GM21515 (cell line): Measurements from ENCODE around the gene EHF.

Source experiments
- ATAC-seq: cut with Tn5 transposase; IDR thresholded peaks from one replicate; pipeline ENCODE4 v1.9.1; 2021; ENCODE audit not compliant: unreplicated experiment

Gene EHF

DNA sequence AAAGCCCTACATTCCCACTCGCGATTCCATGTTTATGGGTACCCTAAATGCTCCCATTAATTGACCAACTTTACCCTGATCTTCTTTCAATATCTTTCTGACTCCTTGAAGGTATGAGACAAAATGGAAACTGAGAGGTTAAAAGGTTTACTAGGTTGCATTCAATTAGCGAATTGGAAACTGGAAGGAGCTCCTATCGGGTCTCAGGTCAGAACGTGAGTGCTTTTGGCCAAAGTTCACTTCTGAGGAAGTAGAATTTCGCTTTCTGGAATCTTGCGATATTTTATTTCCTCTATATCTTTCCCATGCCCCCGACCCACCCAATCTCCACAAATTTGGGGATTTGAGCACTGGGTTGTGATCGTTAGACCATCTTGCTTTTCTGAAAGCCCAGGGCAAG is 2.6 kb downstream of the EHF start:
- ATAC-seq = no peak

DNA sequence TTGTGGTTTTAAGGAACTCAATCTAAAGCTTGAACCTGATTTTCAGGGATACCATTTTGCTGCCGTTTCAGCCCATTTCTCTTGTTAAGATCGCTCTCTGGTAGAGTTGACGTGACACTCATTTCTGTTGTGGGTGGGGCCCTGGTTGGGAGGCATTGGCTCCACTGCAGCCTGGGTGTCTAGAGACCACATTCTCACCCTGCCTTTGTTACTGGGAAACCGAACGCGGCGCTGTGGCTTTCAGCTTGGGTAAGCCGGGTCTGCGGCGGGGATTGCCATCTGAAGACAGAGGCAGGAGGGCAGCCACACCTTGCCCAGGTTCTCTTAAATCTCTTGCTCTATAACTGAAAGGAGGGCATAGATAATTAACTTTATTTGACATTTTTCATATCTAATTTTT is 3.2 kb downstream of the EHF start:
- ATAC-seq = peak; percentile 82

DNA sequence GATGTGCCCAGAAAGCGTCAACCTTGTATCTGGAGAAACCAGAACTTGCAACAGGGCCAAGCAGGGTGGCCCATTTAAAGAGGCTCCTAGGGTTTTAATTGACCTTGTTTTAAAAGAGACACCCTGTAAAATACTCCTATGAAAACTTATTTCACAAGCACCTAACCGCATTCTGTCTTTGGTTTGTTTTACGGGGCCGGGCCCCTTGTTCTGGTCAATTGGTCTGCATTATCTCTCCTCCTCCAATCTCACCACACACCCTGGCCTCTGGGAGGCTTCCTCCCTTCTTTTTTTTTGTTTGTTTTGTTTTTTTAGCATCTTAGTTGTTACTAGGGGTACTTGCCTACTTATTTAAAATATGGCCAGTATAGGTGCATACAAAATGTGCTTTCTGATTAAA is 4.7 kb downstream of the EHF start:
- no peak for ATAC-seq

DNA sequence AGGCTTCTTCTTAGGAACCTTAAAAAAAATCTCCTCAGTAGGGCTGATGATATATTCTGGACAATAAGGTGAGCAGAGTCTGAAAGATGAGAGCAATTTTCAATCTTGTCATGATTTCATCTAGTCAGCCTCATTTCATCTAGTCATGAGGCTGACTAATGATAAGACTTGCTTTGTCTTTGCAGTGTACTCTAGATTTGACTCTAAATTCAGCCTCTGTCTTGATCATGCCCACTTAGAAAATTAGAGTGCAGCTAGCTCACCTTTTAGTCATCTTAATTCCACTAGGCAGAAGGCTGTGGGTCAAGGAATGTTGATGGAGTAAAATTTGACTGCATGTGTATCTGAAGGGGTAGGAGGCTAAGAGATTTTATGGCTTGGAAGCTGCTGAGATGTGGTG is 5.5 kb downstream of the EHF start:
- no peak for ATAC-seq

DNA sequence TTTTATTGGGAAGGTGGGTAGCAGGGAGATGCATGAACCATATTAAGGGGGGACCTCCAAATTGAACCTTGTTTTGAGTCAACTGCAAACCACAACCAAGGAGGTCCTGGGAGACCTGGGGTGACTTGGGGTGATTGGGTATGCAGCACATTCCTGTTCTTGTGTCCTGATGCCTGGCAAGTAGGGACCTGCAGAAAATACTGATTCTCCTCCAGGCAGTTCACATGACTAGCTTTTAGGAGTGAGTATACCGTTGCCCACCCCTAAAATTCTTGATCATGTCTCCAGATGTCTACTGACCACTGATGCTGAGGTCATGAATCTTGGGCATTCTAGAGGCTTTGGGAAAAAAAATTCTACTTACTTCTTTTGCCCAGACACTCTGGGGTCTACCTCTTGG is 6.3 kb downstream of the EHF start:
- no peak for ATAC-seq

DNA sequence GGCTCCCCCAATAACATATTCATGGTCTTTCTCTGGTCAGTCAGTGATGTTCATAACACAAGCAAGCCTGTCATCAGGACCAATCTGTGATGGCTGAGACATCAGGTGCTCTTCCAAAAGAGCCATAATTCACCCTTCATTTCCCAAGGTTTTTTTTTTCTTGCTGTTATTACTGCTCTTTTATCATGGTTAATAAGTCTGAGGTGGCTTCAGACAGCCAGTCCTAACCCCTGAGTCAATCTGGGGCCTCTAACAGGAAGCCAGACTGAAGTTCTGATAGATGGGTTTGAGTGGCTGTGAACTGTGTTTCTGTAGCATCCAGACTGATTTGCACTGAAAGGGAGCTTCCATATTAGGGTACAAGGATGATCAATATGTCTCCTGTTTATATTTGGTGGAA is 8.8 kb downstream of the EHF start:
- no peak for ATAC-seq

DNA sequence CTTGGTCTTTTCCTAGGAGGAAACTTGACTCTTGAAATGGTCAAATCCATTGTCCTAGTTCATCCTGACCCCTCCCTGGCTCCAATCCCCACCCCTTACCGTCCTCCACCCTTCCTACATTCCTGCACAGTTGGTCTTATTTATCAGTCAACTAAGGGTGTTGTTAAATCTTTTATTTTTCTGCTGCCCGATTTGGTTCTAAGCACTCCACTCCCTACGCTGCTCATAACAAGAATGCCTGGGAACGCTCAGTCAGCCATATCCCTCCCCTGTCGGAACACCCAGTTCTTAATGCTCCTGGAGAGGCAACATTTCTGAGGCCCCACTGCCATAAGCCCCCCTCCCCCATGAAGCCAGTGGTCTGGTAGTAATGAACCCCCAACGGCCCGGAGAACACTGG is 9.7 kb downstream of the EHF start:
- no peak for ATAC-seq

DNA sequence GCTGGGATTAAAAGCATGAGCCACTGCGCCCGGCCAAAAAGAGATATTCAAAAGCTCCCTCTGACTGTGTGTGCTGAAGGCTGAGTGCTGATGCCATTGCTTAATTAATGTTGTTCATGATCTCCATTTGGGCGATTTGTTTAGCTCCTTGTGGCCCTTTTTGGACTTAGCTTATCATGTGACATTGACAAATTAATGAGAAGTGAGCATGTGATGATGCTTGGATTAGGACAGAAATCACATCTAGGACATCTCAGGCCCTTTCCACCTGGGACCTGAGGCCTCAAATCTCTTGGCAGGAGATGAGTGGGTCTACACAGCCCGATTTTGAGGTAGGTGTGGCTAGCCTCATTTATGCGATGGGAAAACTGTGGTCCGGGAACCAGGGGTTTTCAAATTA is 10.4 kb downstream of the EHF start:
- no peak for ATAC-seq

DNA sequence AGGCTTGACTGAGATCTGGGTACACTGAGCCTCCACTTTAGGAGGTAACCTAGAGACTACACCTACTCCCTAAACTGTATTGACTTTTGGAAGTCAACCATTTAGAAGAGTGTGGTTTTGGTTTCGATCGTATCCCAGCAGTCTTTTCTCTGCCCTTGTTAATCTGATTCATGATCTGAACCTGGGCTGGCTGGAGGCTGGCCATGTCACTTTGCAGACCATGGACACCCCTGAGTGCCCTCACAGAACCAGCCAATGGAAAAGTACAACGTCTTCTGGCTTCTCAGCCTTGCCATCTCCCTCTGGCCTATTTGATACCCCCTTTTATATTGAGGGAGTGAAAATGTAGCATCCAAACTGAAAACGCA is 10.8 kb downstream of the EHF start:
- ATAC-seq = no peak

DNA sequence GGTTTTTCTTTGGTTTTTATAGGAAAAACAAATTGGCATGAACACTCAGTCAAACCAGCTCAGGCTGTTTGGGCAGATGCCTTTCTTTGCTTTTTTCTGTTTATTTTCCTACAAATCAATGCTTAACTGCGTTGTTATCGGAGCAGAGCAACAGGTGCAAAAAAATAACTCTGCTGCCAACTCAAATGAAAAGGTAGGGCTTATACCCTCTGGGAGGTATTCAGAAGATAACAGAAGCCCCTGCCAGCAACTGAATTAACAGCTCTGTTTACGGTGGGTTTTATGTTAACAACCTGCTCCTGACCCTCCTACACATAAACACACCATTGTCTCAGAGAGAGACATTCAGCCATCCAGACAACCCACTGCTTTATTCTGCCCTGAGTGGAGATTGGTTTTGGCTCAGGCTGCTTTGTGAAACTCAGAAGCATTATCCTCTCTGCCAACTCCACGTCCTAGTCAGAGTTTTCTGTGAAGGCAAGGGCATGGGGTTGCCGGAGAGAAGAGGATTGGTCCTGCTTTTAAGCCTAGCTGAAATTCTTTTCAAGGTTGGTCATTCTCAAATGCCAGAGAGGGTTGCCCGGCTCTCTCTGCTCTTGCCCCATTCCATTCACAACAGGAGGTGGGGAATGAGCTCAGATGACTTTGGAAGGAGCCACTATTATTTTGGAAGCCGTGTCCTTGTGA is 11.4 kb downstream of the EHF start:
- ATAC-seq = no peak

DNA sequence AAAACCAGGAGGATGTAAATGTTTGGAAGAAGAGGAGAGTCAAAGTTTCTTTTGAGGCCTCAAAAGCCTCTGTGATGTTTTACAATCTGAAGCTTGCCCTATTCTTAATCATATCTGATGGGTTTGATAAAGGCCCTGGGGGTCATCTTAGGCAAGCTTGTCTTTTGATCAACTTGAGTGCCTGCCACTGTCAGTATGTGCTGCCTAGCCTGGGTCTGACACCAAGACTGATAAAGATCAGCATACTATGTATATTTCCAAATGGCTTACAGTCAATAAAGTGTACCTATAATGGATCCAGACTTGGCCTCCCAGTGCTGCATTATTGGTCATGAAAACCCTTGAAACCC is 12.7 kb downstream of the EHF start:
- peak; percentile 28 for ATAC-seq

DNA sequence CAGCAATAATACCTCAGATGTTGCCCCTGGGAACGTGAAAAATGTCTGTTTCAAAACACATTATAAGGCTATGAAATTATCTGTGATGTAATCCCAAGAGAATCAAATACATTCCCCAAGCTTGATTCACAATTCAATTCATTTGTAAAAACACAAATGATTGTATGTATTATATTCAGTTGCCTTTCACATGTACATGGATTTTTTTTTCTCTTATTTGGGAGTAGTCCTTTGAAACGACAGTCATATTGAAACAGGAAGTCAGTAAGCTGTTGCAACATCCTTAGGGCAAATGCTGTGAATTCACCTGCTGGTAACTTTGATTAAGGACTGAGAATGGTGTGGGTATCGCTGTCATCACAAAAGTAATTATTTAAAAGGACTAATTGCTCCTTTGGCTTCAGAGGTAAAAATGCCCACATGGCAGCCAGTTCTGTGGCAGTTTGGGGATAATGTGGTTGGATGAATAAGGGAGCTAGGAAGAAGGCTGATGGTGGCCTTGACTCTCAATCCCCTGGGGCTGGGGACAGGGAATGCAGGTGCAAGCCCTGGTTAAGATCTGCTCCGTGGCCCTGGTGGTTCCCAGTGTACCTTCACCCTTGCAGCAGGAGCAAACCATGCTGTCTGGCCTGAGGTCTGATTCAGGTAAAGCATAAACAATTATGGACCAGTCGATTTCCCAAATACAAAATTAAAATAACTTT is 13.2 kb downstream of the EHF start:
- peak; percentile 76 for ATAC-seq

DNA sequence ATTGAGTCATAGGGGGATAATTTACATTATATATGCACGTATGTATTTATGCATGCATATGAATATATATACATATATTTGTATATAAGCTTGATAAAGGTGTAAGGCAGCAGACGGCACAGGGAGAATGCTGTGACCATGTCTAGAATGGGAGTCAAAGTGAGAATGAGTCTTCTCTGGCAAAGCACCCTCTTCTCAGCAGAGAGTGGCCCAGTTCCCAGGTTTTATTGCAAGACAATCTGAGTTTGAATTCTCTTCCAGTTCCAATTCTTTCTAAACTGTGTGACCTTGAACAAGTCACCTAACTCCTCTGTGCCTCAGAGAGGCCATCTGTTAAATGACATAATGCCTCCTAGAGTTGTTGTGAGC is 13.8 kb downstream of the EHF start:
- no peak for ATAC-seq

DNA sequence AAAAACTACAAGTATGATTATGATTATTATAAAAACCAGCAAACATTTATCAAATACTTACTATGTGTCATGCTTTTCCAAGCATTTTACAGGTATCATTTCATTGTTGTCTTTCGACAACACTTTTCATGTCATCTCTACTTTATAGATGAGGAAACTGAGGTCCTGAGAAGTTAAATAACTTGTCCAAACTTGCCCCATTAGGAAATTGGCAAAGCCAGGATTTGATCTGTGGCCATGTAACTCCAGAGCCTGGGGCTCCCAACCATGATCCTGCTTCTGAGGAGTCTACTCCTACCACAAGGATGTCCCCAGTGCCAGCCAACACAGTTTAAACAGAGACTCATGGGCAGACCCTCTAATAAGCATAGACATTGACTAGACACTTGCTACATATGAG is 15.2 kb downstream of the EHF start:
- no peak for ATAC-seq

DNA sequence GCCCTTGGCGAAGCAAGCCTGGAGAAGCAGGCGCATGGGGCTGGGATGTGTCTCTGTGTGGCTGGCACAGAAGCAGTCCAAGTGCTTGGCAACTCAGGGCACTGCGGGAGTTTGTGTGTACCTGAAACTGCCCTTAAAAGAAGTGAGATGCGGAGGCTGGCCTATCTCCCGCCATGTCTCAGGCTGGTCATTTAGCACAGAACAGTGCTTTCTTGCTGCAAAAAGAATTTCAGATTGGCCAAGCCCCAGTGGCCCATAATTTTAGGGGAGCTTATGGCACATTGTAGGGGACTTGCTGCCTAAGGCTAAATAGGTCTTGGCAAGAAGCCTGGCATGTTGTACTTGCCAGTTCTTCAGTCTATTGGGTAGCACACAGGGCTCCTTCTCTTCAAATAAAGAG is 16.4 kb downstream of the EHF start:
- ATAC-seq = no peak

DNA sequence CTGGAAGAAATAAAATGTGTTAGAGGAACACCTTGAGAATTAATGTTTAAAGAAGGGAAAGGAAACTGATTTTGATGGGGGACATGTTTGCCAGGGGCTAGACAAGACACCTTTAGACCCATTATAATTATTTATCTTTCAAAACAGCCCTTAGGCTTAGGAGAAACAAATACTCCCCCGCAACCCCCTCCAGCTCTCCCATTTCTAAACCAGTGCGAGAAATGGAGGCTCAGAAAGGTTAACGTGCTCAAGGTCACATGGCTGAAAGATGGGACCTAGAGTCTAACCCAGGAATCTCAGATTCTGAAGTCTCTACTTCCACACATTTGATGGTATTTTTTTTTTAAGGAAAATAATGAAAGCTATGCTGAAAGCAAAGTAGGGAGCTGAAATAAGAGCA is 18.0 kb downstream of the EHF start:
- ATAC-seq = no peak

DNA sequence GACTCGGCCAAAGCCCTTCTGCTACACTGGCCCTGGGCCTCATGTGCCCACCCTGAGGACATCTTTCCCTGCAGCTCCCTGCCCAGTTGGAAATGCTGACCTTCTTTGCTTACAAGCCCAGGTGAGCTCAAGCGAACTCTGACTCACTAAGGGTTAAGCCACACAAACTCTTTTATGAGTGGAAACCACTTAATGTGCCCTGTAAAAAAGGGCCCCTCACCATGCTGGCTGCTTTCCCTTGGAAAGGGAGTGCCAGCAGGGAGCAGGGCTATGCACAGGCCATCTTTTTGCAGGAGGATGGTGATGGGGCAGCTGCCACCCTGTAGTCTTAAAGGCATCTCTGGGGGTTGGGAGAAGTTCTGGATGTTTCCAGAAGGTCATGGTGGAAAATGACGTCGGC is 18.7 kb downstream of the EHF start:
- ATAC-seq = no peak

DNA sequence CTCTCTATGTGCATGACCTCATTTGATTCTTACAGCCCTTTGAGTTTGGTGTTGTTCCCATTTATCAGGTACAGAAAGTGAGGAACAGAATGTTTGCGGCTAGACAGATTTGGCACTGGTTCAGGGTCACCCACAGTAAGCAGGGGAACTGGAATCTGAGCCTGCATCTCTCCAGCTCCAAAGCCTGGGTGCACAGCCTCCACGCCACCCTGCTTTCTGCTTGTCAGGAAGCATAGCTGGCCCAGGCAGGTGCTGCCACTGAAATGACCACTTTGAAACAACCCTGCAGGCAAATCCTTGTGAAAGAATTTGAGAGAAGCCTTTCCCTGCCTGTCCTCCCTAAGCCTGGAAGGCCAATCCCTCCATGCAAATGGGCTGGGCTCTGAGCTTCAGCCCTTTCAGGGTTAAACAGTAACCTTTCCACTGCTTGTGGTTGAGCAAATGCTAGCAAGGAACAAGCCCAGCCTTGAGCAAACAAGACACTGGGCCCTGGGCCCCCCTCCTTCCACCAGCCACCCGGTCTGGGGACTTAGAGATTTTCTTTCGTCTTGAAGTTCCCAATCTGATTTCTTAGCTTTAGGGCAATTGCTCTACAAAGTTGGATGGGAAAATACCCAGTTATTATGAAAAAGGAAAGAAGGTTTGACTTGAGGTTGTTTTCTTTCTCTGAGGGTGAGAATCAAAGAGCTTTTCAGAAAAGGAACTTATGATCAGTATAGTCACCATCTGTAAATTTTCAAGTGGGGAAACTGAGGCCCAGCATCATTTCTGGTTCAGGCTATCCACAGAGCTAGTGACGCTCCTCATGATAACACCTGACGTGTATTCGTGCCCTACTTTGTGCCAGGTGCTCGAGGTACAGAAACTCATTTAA is 19.4 kb downstream of the EHF start:
- ATAC-seq = peak; percentile 69

DNA sequence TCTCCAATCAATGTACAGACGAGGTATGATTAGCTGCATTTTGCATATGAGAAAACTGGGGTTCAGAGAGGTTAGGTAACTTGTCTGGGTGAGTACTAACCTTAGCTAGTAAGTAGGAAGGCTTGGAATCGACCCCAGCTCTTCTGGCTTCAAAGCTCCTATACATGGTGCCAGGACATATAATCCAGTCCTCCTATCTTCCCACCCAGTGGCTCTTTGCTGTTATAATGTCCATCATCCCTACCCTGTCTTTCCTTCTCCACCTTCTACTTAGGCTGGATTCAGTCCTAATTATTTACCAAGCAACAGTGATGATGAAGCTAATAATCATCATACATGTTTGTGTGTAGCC is 20.0 kb downstream of the EHF start:
- ATAC-seq = no peak

DNA sequence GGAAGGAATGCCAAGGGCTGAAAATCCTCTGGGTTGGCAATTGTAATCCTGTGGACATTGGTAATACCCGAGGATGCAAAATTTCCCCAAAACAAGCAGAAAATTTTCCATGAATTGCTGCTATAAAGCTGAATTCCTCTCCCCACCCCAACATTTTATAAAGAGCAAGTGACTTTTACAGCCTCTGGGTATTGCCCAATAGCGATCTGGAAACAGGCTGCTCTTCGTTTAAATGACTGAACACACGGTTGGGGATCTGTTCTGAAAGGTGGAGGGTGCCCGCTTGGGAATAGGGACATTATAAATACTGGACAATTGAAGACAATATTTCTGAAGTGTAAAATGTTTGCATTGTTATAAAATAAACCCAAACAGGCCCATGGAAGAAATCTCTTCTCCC is 20.6 kb downstream of the EHF start:
- no peak for ATAC-seq

DNA sequence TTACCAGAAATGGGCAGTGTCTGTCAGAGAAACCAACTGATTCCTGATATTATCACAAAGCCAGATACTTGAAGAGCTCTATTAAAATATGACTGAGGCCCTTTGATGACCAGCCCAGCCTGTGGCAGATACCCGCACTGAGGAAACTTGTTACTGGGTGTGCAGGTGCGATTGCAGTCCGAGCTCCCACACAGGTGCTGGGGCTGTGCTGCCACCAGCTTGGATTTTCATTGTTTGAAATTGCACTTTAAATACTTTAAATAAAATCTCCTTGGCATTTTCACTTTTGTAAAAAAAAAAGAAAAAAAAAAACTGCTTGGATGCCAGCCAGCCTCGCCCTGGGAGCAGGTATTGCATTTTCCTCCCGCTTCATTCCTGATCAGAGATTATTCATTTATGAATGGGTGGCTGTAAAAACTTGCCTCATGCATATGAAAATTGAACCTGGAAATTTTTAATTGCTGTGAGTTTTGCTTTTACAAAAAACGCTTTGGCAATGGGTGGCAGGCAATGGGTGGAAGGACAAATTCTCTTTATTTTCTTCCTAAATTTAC is 21.2 kb downstream of the EHF start:
- no peak for ATAC-seq

DNA sequence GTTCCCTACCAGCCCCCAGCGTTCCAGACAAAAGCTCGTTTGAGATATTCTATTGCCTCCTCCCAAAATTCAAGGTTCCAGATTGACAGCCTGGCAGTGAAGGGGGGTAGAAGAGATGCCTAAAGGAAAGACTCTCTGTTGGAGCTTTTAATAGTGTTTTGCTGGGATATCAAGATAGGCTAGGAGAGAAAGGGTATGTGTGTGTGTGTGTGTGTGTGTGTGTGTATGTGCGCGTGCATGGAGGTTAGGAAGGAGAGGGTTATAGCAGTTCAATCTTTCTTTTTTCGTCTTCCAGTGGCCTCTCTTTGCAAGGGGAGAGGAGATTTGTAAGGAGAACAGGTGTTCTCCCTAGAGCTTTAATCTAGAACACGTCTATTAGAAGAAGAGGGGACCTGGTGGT is 22.0 kb downstream of the EHF start:
- ATAC-seq = no peak
